Uterus (tissue), 4 donors: ENCODE data around the gene TUBAL3. TPM values are rescaled to one million over a fixed set of nuclear protein-coding genes. Genes with fewer than 3 reads are reported as not detected.
"Not testable (repeated sequence)": the region's sequence is repeated elsewhere in the genome, so short reads cannot be mapped to it uniquely, and the experiment has no call there.

Experiments
- DNase-seq, 2 donors: peaks; one replicate each; pipeline ENCODE4 v3.0.0-alpha.2; 2019 to 2020
- H3K27ac ChIP-seq, 2 donors: fragments of 200-600 bp; sonication (generic); 1 replicate in 1 of 2; 2 replicates in 1 of 2; pipeline ENCODE4 v1.5.1; 2016 to 2018
- H3K27me3 ChIP-seq, 2 donors: fragments of 200-600 bp; sonication (generic); one replicate each; pipeline ENCODE4 v1.5.1; 2018 to 2019; ENCODE audit warnings: control low read depth in 1 of 2
- H3K36me3 ChIP-seq, 2 donors: fragments of 200-600 bp; sonication (generic); one replicate each; pipeline ENCODE4 v1.5.1; 2019; ENCODE audit warnings: control low read depth in 1 of 2
- H3K4me1 ChIP-seq, 2 donors: fragments of 200-600 bp; sonication (generic); one replicate each; pipeline ENCODE4 v1.5.1; 2018 to 2019; ENCODE audit warnings: control low read depth in 1 of 2
- H3K4me3 ChIP-seq, 2 donors: fragments of 200-600 bp; sonication (generic); 1 replicate in 1 of 2; 2 replicates in 1 of 2; pipeline ENCODE4 v1.5.1; 2018 to 2019; ENCODE audit warnings: mild to moderate bottlenecking in 1 of 2
- H3K9me3 ChIP-seq, 2 donors: fragments of 200-600 bp; sonication (generic); one replicate each; pipeline ENCODE4 v1.5.1; 2019; ENCODE audit warnings: control low read depth in 1 of 2
- POLR2A ChIP-seq, 2 donors: fragments of 450-650 bp; IDR thresholded peaks; one replicate each; pipeline ENCODE4 v1.6.1; 2016; ENCODE audit warnings: antibody characterized with exemption in 2 of 2, mild to moderate bottlenecking in 1 of 2, moderate library complexity in 1 of 2
- intact Hi-C: fragments of 100-400 bp; cut with DNase I; formaldehyde crosslinking; loops from one replicate; pipeline ENCODE4 v1.15.1; 2023; ENCODE audit warnings: low total_unique reads
- total RNA-seq, 4 donors: library from RNA; depleted of rRNA in 3 of 4; stranded (reverse); fragments of >200 nt in 3 of 4; gene quantifications; one replicate each; pipeline versions ENCODE4 v1.1.0 to v1.2.4, GENCODE V29; 2014 to 2023
- TF ChIP-seq, protein P1 (sequence below), 4 experiments: fragments of 200-600 bp in 2 of 4; fragments of 450-650 bp in 2 of 4; sonication (generic) in 2 of 4; IDR thresholded peaks; one replicate each; pipeline ENCODE4 v1.5.1; 2016 to 2019; ENCODE audit warnings: antibody characterized with exemption in 4 of 4, mild to moderate bottlenecking in 2 of 4, moderate library complexity in 1 of 4
- donor health status: DM: yes; HTN: yes; CAD: no.

The TUBAL3 gene
- total RNA-seq, 4 donors from 2014 or later, result not detected

DNA sequence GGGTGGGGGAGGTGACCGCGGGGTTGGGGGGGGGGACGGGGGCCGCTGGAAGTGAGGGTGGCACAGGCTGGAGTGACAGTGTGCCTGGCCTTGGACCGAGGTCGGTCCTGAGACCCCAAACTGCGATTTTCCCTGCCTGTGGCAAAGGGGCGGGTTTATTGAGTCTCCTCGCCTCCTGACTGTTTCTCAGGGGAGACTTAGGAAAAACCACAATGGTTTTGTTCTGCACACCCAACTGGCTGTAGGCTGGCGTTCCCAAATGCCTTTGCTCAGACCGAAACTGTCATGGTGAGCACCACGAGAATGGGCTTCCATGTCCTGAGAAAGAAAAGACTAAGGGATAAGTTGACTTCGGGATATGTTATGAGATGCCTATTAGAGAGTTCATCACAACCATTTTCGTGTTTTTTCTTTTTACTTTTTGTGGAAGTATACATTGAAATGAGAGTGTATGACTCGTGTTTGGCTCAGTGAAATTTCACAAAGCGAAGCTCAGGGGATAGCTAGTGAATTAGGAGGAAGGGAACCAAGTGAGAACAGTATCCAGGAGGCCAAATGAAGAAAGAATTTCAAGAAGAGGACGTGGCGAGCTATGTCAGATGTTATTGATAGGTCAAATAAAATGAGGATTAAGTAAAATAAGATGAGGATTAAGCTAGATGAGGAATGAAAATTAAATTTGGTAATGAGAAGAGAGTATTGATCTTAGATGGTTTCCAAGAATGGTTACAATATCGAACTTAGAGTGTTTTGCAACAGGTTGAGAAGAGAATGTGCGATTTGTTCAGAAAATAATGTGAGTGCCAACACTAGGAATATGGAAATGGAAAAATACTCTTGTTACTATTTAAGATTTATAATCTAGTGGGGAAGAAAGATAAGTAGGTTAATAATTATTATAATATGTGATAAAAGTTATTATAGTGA is 8.6 kb upstream of the TUBAL3 start:
- TF ChIP-seq, protein P1, sequence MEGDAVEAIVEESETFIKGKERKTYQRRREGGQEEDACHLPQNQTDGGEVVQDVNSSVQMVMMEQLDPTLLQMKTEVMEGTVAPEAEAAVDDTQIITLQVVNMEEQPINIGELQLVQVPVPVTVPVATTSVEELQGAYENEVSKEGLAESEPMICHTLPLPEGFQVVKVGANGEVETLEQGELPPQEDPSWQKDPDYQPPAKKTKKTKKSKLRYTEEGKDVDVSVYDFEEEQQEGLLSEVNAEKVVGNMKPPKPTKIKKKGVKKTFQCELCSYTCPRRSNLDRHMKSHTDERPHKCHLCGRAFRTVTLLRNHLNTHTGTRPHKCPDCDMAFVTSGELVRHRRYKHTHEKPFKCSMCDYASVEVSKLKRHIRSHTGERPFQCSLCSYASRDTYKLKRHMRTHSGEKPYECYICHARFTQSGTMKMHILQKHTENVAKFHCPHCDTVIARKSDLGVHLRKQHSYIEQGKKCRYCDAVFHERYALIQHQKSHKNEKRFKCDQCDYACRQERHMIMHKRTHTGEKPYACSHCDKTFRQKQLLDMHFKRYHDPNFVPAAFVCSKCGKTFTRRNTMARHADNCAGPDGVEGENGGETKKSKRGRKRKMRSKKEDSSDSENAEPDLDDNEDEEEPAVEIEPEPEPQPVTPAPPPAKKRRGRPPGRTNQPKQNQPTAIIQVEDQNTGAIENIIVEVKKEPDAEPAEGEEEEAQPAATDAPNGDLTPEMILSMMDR (IDR thresholded peaks at IDR 0.05), result no peak
- no peak for TF ChIP-seq POLR2A (IDR thresholded peaks at IDR 0.05)
- no peaks in the 10 kb centered on the region for H3K9me3 ChIP-seq
- DNase-seq, result no peak
- H3K4me1 ChIP-seq, result no peaks in the 10 kb centered on the region
- H3K36me3 ChIP-seq, result no peaks in the 10 kb centered on the region
- H3K27me3 ChIP-seq, result no peaks in the 10 kb centered on the region
- H3K4me3 ChIP-seq, result peak overlapping the region; percentile 64 to 79
- H3K27ac ChIP-seq, result no peak overlapping the region
- intact Hi-C loops, result no loop called here

DNA sequence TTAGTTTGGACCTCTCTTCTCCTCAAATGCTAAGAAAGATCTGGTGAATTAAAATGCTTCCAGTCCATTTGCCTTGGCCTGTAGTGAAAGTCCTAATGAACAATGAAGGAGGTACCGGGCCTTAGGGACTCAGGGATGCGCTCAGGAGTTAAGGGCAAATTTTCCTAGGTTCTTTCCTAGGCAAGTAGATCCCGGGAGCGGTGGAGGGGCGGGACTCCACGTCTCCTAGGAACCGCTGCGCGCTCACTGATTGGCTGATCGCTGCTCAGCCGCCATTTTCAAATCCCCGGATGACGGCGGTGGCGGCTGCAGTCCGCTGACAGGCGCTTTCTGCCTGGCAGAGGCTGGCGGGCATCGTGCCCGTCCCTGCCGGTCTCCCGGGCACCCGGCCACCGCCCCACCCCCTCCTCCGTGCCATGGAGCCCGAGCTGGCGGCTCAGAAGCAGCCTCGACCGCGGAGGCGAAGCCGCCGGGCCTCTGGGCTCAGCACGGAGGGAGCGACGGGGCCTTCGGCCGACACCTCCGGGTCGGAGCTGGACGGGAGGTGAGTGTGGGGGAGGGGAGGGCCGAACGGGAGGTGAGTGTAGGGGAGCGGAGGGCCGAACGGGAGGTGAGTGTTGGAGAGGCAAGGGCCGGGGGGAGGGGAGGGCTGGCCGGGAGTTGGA is 7.8 kb upstream of the TUBAL3 start, which contains the start of gene NET1:
Gene NET1 (plus strand): TSS at position 281 of the 665 bp plus-strand sequence. CDS start 136 bp downstream, at position 417.
- Histone ChIP-seq H3K27me3 (no peaks in the 10 kb centered on the region), H3K36me3 (no peaks in the 10 kb centered on the region), H3K4me1 (no peaks in the 10 kb centered on the region), H3K27ac (peak within 1 kb of the TSS; percentile 2 to 6), H3K4me3 (peak within 1 kb of the TSS; percentile 64 to 79), H3K9me3 (no peaks in the 10 kb centered on the region)
- intact Hi-C loops, result no loop called here
- peak in 1 of 2 donors; percentile 35 for TF ChIP-seq POLR2A (IDR thresholded peaks at IDR 0.05)
- TF ChIP-seq, protein P1 (IDR thresholded peaks at IDR 0.05), result no peak
- peak; percentile 81 to 87 for DNase-seq

DNA sequence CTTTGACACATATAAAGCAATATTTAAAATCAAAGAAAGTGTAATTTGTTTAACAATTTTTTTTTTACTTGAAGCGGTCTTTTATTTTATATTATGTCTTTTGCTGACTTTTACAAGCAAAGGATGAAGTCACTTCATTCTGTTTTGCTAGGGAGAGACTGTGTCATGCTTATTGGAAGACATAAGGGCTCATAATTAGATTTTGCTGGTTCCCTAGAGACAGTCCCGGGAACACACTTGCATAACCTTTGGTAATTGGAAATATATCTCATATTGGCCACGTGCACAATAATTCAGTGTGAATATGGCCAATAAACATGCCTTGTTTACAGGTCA is 7.3 kb upstream of the TUBAL3 start:
- no peaks in the 10 kb centered on the region for H3K9me3 ChIP-seq
- no peak for DNase-seq
- no peaks in the 10 kb centered on the region for H3K4me1 ChIP-seq
- H3K4me3 ChIP-seq, result peak overlapping the region; percentile 64 to 79
- peak overlapping the region in 1 of 2 donors; percentile 6 for H3K27ac ChIP-seq
- intact Hi-C loops, result no loop called here
- TF ChIP-seq, protein P1 (IDR thresholded peaks at IDR 0.05), result no peak
- TF ChIP-seq POLR2A (IDR thresholded peaks at IDR 0.05), result no peak
- no peaks in the 10 kb centered on the region for H3K27me3 ChIP-seq
- H3K36me3 ChIP-seq, result no peaks in the 10 kb centered on the region

DNA sequence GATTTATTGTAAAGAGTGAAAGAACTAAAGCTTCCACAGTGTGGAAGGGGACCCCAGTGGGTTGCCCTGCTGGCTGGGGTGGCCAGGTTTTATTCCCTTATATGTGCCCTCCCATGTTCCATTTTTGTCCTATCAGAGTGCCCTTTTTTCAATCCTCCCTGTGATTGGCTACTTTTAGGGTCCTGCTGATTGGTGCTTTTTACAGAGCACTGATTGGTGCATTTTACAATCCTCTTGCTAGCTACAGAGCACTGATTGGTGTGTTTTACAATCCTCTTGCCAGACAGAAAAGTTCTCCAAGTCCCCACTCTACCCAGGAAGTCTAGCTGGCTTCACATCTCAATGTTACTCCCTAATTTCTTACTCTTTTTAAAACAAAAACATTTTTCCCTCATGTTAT is 6.2 kb upstream of the TUBAL3 start:
- H3K27ac ChIP-seq, H3K4me1 ChIP-seq, DNase-seq, intact Hi-C loops, H3K9me3 ChIP-seq, H3K4me3 ChIP-seq, H3K27me3 ChIP-seq, H3K36me3 ChIP-seq: not testable (repeated sequence)

DNA sequence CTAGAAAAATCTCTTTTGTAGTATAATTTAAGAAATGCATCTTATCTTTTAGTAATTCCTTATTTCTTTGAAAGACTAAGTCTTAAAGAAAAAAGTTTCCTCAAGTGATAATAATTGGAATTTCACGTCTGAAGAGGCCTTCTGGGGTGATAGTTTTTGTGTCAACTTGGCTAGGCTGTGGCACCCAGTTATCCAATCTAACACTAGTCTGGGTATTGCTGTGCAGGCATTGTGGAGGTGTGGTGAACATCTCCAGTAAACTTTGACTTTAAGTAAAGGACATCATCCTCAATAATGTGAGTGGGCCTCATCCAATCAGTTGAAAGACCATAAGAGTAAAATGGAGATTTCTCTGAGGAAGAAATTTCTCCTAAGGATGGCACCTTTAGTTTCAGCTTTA is 2.3 kb upstream of the TUBAL3 start:
- intact Hi-C loops, result no loop called here

More for the DNA sequence above, 2.3 kb upstream of the TUBAL3 start:
- no peak for DNase-seq
- no peaks in the 10 kb centered on the region for H3K9me3 ChIP-seq
- no peak overlapping the region for H3K4me3 ChIP-seq
- no peaks in the 10 kb centered on the region for H3K36me3 ChIP-seq
- H3K4me1 ChIP-seq, result no peaks in the 10 kb centered on the region
- H3K27me3 ChIP-seq, result no peaks in the 10 kb centered on the region
- TF ChIP-seq, protein P1 (IDR thresholded peaks at IDR 0.05), result no peak
- no peak for TF ChIP-seq POLR2A (IDR thresholded peaks at IDR 0.05)
- no peak overlapping the region for H3K27ac ChIP-seq
